Measurements from ENCODE around the gene EFCAB14. TPM values are rescaled to one million over a fixed set of nuclear protein-coding genes. Genes with fewer than 3 reads are reported as not detected.

The EFCAB14 gene
- total RNA-seq, 1 donor from 2014 or later: 79.8 TPM

GRCh38 chr1:46642115-46642680 is 76.7 kb downstream of the EFCAB14 start:
- Mint-ChIP-seq H3K36me3 (ENCODE audit: low read depth) (peaks cover 32% of the 10 kb centered on the region), H3K27me3 (no peaks in the 10 kb centered on the region), H3K4me3 (no peak overlapping the region), H3K27ac (no peak overlapping the region), H3K9me3 (no peaks in the 10 kb centered on the region), H3K4me1 (no peaks in the 10 kb centered on the region)
- CTCF ChIA-PET: no interaction called here
- no peak for TF ChIP-seq CTCF (IDR thresholded peaks at IDR 0.05)
- no peak for ATAC-seq (ENCODE audit: low read depth)
- intact Hi-C loops (cut with micrococcal nuclease): no loop called here
- POLR2A ChIA-PET: no interaction called here
- DNase-seq: no peak

GRCh38 chr1:46639547-46639946 is 79.4 kb downstream of the EFCAB14 start:
- no peak for ATAC-seq (ENCODE audit: low read depth)
- POLR2A ChIA-PET: no interaction called here
- intact Hi-C loops (cut with micrococcal nuclease): no loop called here
- Mint-ChIP-seq H3K27ac (no peak overlapping the region), H3K9me3 (no peaks in the 10 kb centered on the region), H3K4me1 (no peaks in the 10 kb centered on the region), H3K4me3 (no peak overlapping the region), H3K36me3 (ENCODE audit: low read depth) (peaks cover 48% of the 10 kb centered on the region), H3K27me3 (no peaks in the 10 kb centered on the region)
- TF ChIP-seq CTCF (IDR thresholded peaks at IDR 0.05): no peak
- CTCF ChIA-PET: no interaction called here
- DNase-seq: no peak

GRCh38 chr1:46638921-46639320 is 80.0 kb downstream of the EFCAB14 start:
- DNase-seq: no peak
- Mint-ChIP-seq H3K36me3 (ENCODE audit: low read depth) (peaks cover 55% of the 10 kb centered on the region), H3K4me3 (no peak overlapping the region), H3K9me3 (no peaks in the 10 kb centered on the region), H3K27ac (no peak overlapping the region), H3K27me3 (no peaks in the 10 kb centered on the region), H3K4me1 (no peaks in the 10 kb centered on the region)
- ChIA-PET CTCF (no interaction called here), POLR2A (no interaction called here)
- TF ChIP-seq CTCF (IDR thresholded peaks at IDR 0.05): no peak
- intact Hi-C loops (cut with micrococcal nuclease): no loop called here
- ATAC-seq (ENCODE audit: low read depth): no peak

- TF ChIP-seq CTCF (IDR thresholded peaks at IDR 0.05): no peak
- Mint-ChIP-seq H3K4me3 (no peak overlapping the region), H3K27ac (no peak overlapping the region), H3K4me1 (no peaks in the 10 kb centered on the region), H3K27me3 (no peaks in the 10 kb centered on the region), H3K9me3 (no peaks in the 10 kb centered on the region), H3K36me3 (ENCODE audit: low read depth) (peaks cover 55% of the 10 kb centered on the region)
- no peak for ATAC-seq (ENCODE audit: low read depth)
- no peak for DNase-seq
- POLR2A ChIA-PET: no interaction called here
- CTCF ChIA-PET: no interaction called here
- intact Hi-C loops (cut with micrococcal nuclease): no loop called here
These were observed 81.3 kb downstream of the EFCAB14 start for GRCh38 chr1:46637444-46638083.

- peaks cover 54% of the 10 kb centered on the region for H3K36me3 Mint-ChIP-seq (ENCODE audit: low read depth)
- ChIA-PET CTCF (no interaction called here), POLR2A (no interaction called here)
- no peak for DNase-seq
- intact Hi-C loops (cut with micrococcal nuclease): no loop called here
- TF ChIP-seq CTCF (IDR thresholded peaks at IDR 0.05): no peak
- no peaks in the 10 kb centered on the region for H3K4me1 Mint-ChIP-seq
- no peak for ATAC-seq (ENCODE audit: low read depth)
- no peaks in the 10 kb centered on the region for H3K27me3 Mint-ChIP-seq
- H3K27ac Mint-ChIP-seq: no peak overlapping the region
- H3K9me3 Mint-ChIP-seq: no peaks in the 10 kb centered on the region
- H3K4me3 Mint-ChIP-seq: no peak overlapping the region
These were observed 83.7 kb downstream of the EFCAB14 start for GRCh38 chr1:46635205-46635604.
